ENCODE data around the gene ISYNA1. TPM values are rescaled to one million over a fixed set of nuclear protein-coding genes. Genes with fewer than 3 reads are reported as not detected.

ISYNA1 gene
- total RNA-seq, 1 donor from 2014 or later = 178 TPM

DNA sequence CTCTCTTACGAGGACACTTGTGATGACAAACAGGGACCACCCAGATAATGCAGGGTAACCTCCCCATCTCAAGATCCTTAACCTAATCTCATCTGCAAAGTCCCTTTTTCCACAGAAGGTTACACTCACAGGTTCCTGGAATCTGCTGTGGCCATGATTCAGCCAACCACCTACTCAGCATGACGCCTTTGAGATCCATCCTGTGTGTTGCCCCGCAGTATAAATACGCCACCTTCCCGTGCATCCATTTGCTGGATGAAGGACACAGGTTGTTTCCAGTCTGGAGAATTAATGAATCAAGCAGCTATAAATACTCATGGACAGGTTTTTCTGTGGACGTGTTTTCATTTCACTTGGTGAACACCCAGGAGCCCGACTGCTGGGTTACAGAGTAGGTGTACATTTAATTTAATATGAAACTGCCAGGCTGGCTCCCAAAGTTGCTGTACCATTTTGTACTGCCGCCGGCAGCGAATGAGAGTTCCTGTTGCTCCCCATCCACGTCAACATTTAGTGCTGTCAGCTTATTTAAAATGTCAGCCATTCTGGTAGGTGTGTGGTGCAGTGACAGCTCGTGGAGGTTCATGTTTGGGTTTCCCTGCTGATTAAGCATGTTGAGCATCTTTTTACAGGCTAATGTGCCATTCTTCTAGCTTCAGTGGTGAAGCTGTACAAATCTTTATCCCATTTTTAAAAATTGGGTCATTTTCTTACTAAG is 43.7 kb upstream of the ISYNA1 start:
- H3K27ac Mint-ChIP-seq (ENCODE audit: unreplicated experiment) = peak overlapping the region; percentile 25
- peaks cover 64% of the 10 kb centered on the region for H3K4me1 Mint-ChIP-seq (ENCODE audit: unreplicated experiment)
- H3K9me3 Mint-ChIP-seq (ENCODE audit: unreplicated experiment) = no peaks in the 10 kb centered on the region
- H3K36me3 Mint-ChIP-seq (ENCODE audit: unreplicated experiment) = no peaks in the 10 kb centered on the region
- H3K27me3 Mint-ChIP-seq (ENCODE audit: unreplicated experiment) = no peaks in the 10 kb centered on the region
- TF ChIP-seq, protein P1, sequence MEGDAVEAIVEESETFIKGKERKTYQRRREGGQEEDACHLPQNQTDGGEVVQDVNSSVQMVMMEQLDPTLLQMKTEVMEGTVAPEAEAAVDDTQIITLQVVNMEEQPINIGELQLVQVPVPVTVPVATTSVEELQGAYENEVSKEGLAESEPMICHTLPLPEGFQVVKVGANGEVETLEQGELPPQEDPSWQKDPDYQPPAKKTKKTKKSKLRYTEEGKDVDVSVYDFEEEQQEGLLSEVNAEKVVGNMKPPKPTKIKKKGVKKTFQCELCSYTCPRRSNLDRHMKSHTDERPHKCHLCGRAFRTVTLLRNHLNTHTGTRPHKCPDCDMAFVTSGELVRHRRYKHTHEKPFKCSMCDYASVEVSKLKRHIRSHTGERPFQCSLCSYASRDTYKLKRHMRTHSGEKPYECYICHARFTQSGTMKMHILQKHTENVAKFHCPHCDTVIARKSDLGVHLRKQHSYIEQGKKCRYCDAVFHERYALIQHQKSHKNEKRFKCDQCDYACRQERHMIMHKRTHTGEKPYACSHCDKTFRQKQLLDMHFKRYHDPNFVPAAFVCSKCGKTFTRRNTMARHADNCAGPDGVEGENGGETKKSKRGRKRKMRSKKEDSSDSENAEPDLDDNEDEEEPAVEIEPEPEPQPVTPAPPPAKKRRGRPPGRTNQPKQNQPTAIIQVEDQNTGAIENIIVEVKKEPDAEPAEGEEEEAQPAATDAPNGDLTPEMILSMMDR (IDR thresholded peaks at IDR 0.05) = no peak
- H3K4me3 Mint-ChIP-seq (ENCODE audit: unreplicated experiment) = no peak overlapping the region
- no peak for DNase-seq (ENCODE audit: extremely low spot score, unreplicated experiment)

DNA sequence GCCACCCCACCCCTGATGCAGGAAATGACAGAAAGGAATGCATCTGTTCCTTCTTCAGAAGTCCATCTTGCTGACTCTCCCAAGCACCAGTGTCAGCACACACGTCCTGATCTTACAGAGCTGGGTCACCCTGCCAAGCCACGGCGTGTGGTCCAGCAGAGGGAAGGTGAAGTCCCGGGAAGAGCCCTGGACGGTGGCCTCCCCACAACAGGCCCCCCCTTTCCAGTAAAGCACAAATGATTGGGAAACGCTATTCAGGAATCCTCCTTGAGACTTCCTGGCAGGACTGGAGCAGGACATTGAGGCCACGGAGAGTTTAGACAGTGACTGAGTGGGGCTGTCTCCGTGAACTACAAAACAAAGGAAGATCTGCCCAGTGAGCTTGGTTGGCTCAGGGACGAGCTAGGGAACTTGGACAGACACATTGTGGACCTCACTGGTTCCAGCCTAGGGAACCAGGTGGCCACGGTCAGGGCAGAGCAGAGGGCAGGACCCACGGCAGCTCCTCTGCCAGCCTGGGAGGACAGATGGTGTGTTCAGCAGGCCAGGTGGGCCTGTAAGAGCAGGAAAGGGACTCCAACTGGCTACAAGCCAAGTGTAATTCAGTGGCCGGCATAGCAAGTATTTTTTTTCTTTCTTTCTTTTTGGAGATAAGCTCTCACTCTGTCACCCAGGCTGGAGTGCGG is 42.2 kb upstream of the ISYNA1 start:
- H3K4me3 Mint-ChIP-seq (ENCODE audit: unreplicated experiment) = no peak overlapping the region
- no peaks in the 10 kb centered on the region for H3K36me3 Mint-ChIP-seq (ENCODE audit: unreplicated experiment)
- TF ChIP-seq, protein P1 (IDR thresholded peaks at IDR 0.05) = no peak
- no peaks in the 10 kb centered on the region for H3K27me3 Mint-ChIP-seq (ENCODE audit: unreplicated experiment)
- H3K9me3 Mint-ChIP-seq (ENCODE audit: unreplicated experiment) = no peaks in the 10 kb centered on the region
- DNase-seq (ENCODE audit: extremely low spot score, unreplicated experiment) = no peak
- H3K4me1 Mint-ChIP-seq (ENCODE audit: unreplicated experiment) = peaks cover 55% of the 10 kb centered on the region
- peak overlapping the region; percentile 93 for H3K27ac Mint-ChIP-seq (ENCODE audit: unreplicated experiment)

DNA sequence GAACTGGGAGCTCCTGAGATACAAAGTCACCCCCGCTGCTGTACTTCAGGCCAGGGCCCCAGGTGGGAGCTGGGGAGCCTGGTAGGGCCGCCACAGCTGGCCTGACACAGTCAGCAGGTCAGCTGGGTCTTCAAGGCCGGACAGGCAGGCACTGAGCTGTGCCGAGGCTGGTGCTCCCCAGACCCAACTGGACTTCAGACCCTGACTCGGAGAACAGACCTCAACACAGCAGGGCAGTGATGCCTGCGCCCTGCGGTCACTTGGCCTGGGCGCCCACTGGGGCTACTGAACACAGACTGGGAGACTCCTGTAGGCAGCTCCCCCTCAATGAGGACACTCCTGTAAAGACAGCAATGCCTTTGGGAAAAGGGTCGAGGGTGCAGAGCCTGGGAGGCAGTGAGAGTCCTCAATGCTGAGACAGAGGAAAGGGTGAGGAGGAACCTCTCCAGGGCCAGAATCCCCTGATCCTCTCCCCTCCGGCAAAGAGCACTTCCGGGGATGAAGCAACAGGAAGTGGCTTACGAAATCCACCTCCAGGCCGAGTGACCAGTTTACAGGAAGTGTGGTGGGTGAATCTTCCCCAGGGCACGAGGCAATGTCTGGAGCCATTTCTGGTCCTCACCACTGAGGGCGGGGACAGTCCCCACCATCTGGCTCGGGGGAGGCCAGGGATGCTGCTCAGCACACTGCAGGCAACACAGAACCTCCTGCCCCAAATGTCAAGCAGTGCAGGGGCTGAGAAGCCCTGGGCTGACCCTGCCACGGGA is 40.8 kb upstream of the ISYNA1 start:
- H3K36me3 Mint-ChIP-seq (ENCODE audit: unreplicated experiment) = no peaks in the 10 kb centered on the region

GRCh38 chr19:18477974-18478373 is 40.0 kb upstream of the ISYNA1 start:
- TF ChIP-seq, protein P1 (IDR thresholded peaks at IDR 0.05) = no peak
- H3K9me3 Mint-ChIP-seq (ENCODE audit: unreplicated experiment) = no peaks in the 10 kb centered on the region
- peaks cover 48% of the 10 kb centered on the region for H3K4me1 Mint-ChIP-seq (ENCODE audit: unreplicated experiment)
- H3K36me3 Mint-ChIP-seq (ENCODE audit: unreplicated experiment) = no peaks in the 10 kb centered on the region
- peak overlapping the region; percentile 93 for H3K27ac Mint-ChIP-seq (ENCODE audit: unreplicated experiment)
- no peak overlapping the region for H3K4me3 Mint-ChIP-seq (ENCODE audit: unreplicated experiment)
- DNase-seq (ENCODE audit: extremely low spot score, unreplicated experiment) = no peak
- no peaks in the 10 kb centered on the region for H3K27me3 Mint-ChIP-seq (ENCODE audit: unreplicated experiment)

More for the DNA sequence above, 40.8 kb upstream of the ISYNA1 start:
- Mint-ChIP-seq H3K9me3 (ENCODE audit: unreplicated experiment) (no peaks in the 10 kb centered on the region), H3K27me3 (ENCODE audit: unreplicated experiment) (no peaks in the 10 kb centered on the region), H3K4me1 (ENCODE audit: unreplicated experiment) (peaks cover 51% of the 10 kb centered on the region), H3K4me3 (ENCODE audit: unreplicated experiment) (no peak overlapping the region), H3K27ac (ENCODE audit: unreplicated experiment) (peak overlapping the region; percentile 93)
- no peak for DNase-seq (ENCODE audit: extremely low spot score, unreplicated experiment)
- TF ChIP-seq, protein P1 (IDR thresholded peaks at IDR 0.05) = no peak

Measured in osteocyte (in vitro differentiated cells).